ENCODE measurements around the gene CAVIN2.

Gene CAVIN2

DNA sequence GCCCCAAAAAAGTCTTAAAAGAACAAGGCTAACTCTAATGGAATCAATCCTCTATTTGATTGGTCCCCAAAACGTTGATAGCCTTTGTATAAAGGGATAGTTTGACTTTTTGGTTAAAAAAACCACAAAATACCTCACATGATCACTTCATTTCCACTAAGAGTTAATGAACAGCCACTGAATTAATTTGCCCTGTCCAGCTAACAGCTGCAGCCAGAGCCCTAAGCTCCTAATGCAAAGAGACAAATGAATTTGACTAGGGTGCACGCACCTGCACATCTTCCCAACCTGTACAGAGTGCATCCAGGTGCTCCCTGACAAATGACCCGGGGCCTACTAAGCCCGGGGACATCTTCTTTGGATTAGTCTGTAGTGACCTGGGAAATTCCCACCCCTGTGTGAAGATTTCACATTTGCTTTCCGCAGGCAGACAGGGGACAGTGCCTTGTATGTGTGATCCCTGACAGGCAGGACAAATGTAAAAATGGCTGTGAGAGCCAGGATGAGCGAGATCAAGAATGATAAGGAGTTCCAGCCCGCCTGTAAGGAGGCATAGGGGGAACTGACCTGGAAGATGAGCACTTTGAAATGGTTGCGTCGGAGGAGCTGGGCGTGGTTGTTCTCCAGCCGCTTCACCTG, 893 bp downstream of the CAVIN2 start:
- TF ChIP-seq, protein P1, sequence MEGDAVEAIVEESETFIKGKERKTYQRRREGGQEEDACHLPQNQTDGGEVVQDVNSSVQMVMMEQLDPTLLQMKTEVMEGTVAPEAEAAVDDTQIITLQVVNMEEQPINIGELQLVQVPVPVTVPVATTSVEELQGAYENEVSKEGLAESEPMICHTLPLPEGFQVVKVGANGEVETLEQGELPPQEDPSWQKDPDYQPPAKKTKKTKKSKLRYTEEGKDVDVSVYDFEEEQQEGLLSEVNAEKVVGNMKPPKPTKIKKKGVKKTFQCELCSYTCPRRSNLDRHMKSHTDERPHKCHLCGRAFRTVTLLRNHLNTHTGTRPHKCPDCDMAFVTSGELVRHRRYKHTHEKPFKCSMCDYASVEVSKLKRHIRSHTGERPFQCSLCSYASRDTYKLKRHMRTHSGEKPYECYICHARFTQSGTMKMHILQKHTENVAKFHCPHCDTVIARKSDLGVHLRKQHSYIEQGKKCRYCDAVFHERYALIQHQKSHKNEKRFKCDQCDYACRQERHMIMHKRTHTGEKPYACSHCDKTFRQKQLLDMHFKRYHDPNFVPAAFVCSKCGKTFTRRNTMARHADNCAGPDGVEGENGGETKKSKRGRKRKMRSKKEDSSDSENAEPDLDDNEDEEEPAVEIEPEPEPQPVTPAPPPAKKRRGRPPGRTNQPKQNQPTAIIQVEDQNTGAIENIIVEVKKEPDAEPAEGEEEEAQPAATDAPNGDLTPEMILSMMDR (conservative IDR thresholded peaks at IDR 0.05), result no peak
- no peak overlapping the region for H3K27ac ChIP-seq

DNA sequence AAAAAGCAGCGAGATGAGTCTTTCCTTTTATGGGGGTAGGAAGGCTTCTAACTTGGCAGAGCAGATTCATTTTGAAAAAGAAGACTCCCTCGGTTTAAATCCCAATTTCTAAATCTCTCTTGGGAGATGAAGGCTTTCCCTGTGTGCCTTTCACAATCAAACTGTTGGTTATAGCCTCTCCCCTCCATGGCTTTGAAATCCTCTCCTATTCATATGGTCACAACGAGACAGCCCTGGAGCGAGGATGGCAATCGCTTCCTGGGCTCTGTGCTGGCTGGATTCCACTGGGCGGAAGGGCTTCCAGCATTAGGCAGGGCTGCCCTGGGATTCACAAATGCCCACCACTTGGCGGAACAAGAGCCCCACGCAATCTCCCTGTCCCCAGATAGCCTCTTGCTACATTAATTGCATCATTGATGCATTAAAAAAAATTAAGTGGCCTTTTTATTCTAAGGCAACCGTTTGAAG, 1.6 kb downstream of the CAVIN2 start:
- no peak overlapping the region for H3K27ac ChIP-seq
- TF ChIP-seq, protein P1 (conservative IDR thresholded peaks at IDR 0.05), result no peak

DNA sequence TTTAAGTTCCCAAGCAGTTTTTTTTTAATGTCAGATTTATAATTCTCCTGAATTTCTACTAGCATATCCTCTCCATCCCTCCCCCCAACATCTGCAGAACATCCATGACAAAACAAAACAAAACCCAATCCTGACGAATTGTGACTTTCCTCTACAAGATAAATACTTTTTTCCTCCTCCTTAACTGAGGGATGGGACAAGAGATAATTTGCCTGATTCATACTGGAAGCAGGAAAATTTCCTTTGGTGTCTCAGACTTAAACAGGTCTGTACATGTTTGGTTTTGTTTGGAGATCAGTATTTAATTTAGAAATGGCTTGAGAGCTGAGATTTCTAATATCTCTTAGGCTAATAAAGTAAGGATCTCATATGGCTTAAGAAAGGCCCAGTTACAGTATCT, 2.2 kb downstream of the CAVIN2 start:
- no peak overlapping the region for H3K27ac ChIP-seq
- TF ChIP-seq, protein P1 (conservative IDR thresholded peaks at IDR 0.05), result no peak

DNA sequence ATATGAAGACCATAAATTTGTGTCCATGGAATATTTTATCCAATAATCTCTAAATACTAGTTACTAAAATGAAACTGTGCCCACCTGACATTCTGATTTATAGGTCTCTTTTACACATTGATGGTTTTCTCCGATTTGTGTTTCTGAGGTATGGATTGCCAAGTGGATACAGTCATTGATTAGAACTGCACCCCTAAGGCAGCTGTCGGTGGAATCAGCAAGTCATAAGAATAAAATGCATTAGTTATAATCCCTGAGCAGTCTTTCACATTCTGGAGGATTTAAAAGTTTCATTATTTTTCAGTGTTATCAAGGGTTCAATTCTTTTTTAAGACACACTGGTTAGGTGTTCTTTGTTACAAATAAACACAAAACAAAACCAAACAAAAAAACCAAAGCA, 6.0 kb downstream of the CAVIN2 start:
- H3K27ac ChIP-seq, result no peak overlapping the region
- TF ChIP-seq, protein P1 (conservative IDR thresholded peaks at IDR 0.05), result no peak

DNA sequence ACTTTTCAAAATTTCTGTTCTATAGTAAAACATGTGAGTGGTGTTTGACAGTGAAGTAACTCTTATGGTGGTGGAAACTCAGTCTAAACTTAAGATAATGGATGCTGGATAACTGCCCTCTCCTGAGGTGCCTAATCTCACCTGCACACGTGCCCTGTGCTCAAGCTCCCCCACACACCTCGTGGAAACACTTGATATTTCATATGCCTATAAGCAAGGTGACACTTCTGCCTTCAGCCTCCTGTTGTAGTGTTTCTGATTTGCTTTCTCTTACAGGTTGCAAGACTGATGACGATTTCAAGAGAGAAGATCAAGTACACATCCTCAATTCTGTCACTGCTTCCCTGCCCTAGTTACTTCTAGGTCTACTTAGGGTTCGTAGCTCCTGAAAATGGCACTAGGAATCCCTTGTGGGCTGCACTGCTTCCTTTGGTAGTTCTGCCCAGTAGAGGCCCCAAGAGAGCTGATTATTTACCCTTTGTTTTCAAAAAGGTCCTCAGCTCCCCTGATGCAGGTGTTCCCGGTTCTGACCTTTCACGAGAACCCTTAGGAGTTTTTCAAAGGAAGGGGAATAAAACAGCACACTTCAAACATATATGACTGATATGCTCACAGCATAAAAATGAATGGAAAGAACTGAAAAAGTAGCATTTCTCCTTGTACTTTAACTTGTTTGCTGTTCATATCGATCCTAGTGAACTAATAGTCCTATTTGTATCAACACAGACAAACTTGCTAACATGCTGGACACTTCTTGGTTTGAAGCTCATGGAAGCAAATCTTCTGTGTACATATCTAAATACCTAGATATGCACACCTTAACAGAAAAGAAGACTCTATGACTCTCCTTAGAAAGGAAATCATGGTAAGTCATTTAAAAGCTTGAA, 6.7 kb downstream of the CAVIN2 start:
- TF ChIP-seq, protein P1 (conservative IDR thresholded peaks at IDR 0.05), result no peak
- H3K27ac ChIP-seq, result no peak overlapping the region

DNA sequence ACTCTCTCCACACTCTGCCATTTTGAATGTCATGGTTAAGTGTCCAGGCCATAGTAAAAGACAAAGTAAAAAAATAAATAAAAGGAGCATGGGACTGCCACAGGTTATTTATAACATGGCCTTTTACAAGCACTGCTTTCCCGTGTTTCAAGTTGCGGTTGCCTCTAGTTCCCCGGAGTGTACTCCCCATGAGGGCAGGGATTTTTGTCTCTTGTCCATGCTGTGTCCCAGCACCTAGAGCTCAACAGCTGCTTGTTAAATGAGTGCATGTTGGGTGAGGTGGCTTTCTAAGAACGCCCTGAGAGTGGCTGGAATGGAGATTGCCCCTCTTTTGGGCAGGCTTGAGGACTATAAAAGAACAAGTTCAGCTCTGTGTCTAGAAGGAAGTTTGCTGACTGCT, 8.4 kb downstream of the CAVIN2 start:
- no peak overlapping the region for H3K27ac ChIP-seq
- TF ChIP-seq, protein P1 (conservative IDR thresholded peaks at IDR 0.05), result no peak
